HL-60 (cell line): ENCODE data around the gene FAM169A.
"Not testable (repeated sequence)": the region's sequence is repeated elsewhere in the genome, so short reads cannot be mapped to it uniquely, and the experiment has no call there.

Experiments used
- DNase-seq, 2 experiments: peaks; one replicate each; pipeline ENCODE4 v3.0.0-alpha.2; 2010 to 2020; ENCODE audit warnings: low read depth in 1 of 2, low spot score in 1 of 2
- H3K27ac ChIP-seq: fragments of 250-450 bp; sonication (Bioruptor Pico); replicated peaks from 2 replicates; pipeline ENCODE4 v1.5.1; 2020; ENCODE audit warnings: mild to moderate bottlenecking, moderate library complexity
- H3K27me3 ChIP-seq: fragments of 250-450 bp; sonication (Bioruptor Pico); 2 replicates; pipeline ENCODE4 v1.5.1; 2021; ENCODE audit warnings: mild to moderate bottlenecking, moderate library complexity; ENCODE audit not compliant: insufficient read depth, poor library complexity, severe bottlenecking
- H3K4me3 ChIP-seq: replicated peaks from 2 replicates; pipeline ENCODE4 v1.5.1; 2011; ENCODE audit warnings: mild to moderate bottlenecking, control low read depth, low read length; ENCODE audit not compliant: insufficient read depth
- GABPA ChIP-seq: IDR thresholded peaks from 2 replicates; pipeline ENCODE4 v1.6.1; 2012; ENCODE audit warnings: low read depth
- POLR2AphosphoS5 ChIP-seq: IDR thresholded peaks from 2 replicates; pipeline ENCODE4 v1.6.1; 2012; ENCODE audit warnings: low read depth
- SPI1 ChIP-seq: IDR thresholded peaks from 2 replicates; pipeline ENCODE4 v1.6.1; 2012; ENCODE audit warnings: low read depth, mild to moderate bottlenecking, borderline replicate concordance
- long read RNA-seq: library from polyadenylated mRNA; unstranded; transcript quantifications from one replicate; pipeline ENCODE4 v2.0.0, GENCODE V29; 2020
- TF ChIP-seq, protein P1 (sequence below): IDR thresholded peaks from one replicate; pipeline ENCODE4 v1.5.1; 2011; ENCODE audit warnings: low read length, control low read depth, inconsistent platforms; ENCODE audit not compliant: insufficient read depth
- TF ChIP-seq, protein P2 (sequence below): IDR thresholded peaks from 2 replicates; pipeline ENCODE4 v1.6.1; 2012; ENCODE audit warnings: low read depth; ENCODE audit not compliant: insufficient replicate concordance

Gene FAM169A
- long read RNA-seq, result 0 reads

GRCh38 chr5:74865804-74866595 is at the start of gene FAM169A:
Gene FAM169A, minus strand, starts transcription at chr5:74866387. Its CDS starts 24,711 bp downstream, at chr5:74841676.
- peaks cover 4% of the 10 kb centered on the region for H3K27me3 ChIP-seq
- no peak for DNase-seq
- H3K4me3 ChIP-seq, result peak within 1 kb of the TSS; percentile 31
- H3K27ac ChIP-seq, result no peak within 1 kb of the TSS
- TF ChIP-seq, protein P1, sequence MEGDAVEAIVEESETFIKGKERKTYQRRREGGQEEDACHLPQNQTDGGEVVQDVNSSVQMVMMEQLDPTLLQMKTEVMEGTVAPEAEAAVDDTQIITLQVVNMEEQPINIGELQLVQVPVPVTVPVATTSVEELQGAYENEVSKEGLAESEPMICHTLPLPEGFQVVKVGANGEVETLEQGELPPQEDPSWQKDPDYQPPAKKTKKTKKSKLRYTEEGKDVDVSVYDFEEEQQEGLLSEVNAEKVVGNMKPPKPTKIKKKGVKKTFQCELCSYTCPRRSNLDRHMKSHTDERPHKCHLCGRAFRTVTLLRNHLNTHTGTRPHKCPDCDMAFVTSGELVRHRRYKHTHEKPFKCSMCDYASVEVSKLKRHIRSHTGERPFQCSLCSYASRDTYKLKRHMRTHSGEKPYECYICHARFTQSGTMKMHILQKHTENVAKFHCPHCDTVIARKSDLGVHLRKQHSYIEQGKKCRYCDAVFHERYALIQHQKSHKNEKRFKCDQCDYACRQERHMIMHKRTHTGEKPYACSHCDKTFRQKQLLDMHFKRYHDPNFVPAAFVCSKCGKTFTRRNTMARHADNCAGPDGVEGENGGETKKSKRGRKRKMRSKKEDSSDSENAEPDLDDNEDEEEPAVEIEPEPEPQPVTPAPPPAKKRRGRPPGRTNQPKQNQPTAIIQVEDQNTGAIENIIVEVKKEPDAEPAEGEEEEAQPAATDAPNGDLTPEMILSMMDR, result no peak
- TF ChIP-seq, protein P2, sequence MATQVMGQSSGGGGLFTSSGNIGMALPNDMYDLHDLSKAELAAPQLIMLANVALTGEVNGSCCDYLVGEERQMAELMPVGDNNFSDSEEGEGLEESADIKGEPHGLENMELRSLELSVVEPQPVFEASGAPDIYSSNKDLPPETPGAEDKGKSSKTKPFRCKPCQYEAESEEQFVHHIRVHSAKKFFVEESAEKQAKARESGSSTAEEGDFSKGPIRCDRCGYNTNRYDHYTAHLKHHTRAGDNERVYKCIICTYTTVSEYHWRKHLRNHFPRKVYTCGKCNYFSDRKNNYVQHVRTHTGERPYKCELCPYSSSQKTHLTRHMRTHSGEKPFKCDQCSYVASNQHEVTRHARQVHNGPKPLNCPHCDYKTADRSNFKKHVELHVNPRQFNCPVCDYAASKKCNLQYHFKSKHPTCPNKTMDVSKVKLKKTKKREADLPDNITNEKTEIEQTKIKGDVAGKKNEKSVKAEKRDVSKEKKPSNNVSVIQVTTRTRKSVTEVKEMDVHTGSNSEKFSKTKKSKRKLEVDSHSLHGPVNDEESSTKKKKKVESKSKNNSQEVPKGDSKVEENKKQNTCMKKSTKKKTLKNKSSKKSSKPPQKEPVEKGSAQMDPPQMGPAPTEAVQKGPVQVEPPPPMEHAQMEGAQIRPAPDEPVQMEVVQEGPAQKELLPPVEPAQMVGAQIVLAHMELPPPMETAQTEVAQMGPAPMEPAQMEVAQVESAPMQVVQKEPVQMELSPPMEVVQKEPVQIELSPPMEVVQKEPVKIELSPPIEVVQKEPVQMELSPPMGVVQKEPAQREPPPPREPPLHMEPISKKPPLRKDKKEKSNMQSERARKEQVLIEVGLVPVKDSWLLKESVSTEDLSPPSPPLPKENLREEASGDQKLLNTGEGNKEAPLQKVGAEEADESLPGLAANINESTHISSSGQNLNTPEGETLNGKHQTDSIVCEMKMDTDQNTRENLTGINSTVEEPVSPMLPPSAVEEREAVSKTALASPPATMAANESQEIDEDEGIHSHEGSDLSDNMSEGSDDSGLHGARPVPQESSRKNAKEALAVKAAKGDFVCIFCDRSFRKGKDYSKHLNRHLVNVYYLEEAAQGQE, result no peak
- TF ChIP-seq GABPA (no peak), POLR2AphosphoS5 (no peak), SPI1 (no peak)

- Histone ChIP-seq H3K27me3 (no peaks in the 10 kb centered on the region), H3K4me3 (no peak overlapping the region), H3K27ac (no peak overlapping the region)
- TF ChIP-seq POLR2AphosphoS5, result no peak
- TF ChIP-seq GABPA, result no peak
- TF ChIP-seq, protein P2, result no peak
- TF ChIP-seq, protein P1, result no peak
- TF ChIP-seq SPI1, result no peak
- no peak for DNase-seq
These were observed 49.3 kb upstream of the FAM169A start for GRCh38 chr5:74915488-74915887.

- H3K27me3 ChIP-seq, H3K4me3 ChIP-seq, DNase-seq, H3K27ac ChIP-seq: not testable (repeated sequence)
These were observed 45.2 kb upstream of the FAM169A start for GRCh38 chr5:74911421-74911820.

- H3K4me3 ChIP-seq, DNase-seq, H3K27ac ChIP-seq, H3K27me3 ChIP-seq: not testable (repeated sequence)
These were observed 43.7 kb upstream of the FAM169A start for GRCh38 chr5:74909888-74910287.

- H3K27me3 ChIP-seq, H3K27ac ChIP-seq, H3K4me3 ChIP-seq, DNase-seq: not testable (repeated sequence)
These were observed 42.0 kb upstream of the FAM169A start for GRCh38 chr5:74908237-74908636.

DNA sequence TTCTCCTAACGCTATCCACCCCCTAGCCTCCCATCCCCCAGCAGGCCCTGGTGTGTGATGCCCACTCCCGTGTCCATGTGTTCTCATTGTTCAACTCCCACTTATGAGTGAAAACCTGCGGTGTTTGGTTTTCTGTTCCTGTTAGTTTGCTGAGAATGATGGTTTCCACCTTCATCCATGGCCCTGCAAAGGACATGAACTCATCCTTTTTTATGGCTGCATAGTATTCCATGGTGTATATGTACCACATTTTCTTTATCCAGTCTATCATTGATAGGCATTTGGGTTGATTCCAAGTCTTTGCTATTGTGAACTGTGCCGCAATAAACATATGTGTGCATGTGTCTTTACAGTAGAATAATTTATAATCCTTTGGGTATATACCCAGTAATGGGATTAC is 38.5 kb upstream of the FAM169A start:
- H3K27me3 ChIP-seq, H3K27ac ChIP-seq, H3K4me3 ChIP-seq, DNase-seq: not testable (repeated sequence)
